GM21529 (cell line): ENCODE measurements around the gene PRKG2.
A peak's percentile ranks its signal among the peaks of the same experiment; 100 is the strongest.

Source experiments
- ATAC-seq: cut with Tn5 transposase; IDR thresholded peaks from one replicate; pipeline ENCODE4 v1.9.1; 2021; ENCODE audit not compliant: unreplicated experiment

Gene PRKG2

GRCh38 chr4:81102107-81102506 lies 112.9 kb downstream of the PRKG2 start:
- ATAC-seq, result no peak

GRCh38 chr4:81096566-81096965 lies 118.5 kb downstream of the PRKG2 start:
- no peak for ATAC-seq

- ATAC-seq, result no peak
Observed at GRCh38 chr4:81095389-81095788, 119.6 kb downstream of the PRKG2 start.

GRCh38 chr4:81093720-81094401 lies 121.2 kb downstream of the PRKG2 start:
- no peak for ATAC-seq

- no peak for ATAC-seq
Observed at GRCh38 chr4:81085979-81086378, 129.0 kb downstream of the PRKG2 start.

GRCh38 chr4:81085291-81085690 lies 129.7 kb downstream of the PRKG2 start:
- ATAC-seq, result no peak

- ATAC-seq, result no peak
Observed at GRCh38 chr4:81084634-81085033, 130.4 kb downstream of the PRKG2 start.

- ATAC-seq, result no peak
Observed at GRCh38 chr4:81084029-81084428, 131.0 kb downstream of the PRKG2 start.

GRCh38 chr4:81081156-81081555 lies 133.9 kb downstream of the PRKG2 start:
- no peak for ATAC-seq

GRCh38 chr4:81071013-81071412 lies 144.0 kb downstream of the PRKG2 start:
- no peak for ATAC-seq

GRCh38 chr4:81069706-81070331 lies 145.2 kb downstream of the PRKG2 start:
- peak; percentile 99 for ATAC-seq

GRCh38 chr4:81065446-81065845 lies 149.6 kb downstream of the PRKG2 start:
- ATAC-seq, result no peak

- no peak for ATAC-seq
Observed at GRCh38 chr4:81062001-81062400, 153.0 kb downstream of the PRKG2 start.

- ATAC-seq, result no peak
Observed at GRCh38 chr4:81061344-81061730, 153.7 kb downstream of the PRKG2 start.

- ATAC-seq, result no peak
Observed at GRCh38 chr4:81060587-81061343, 154.3 kb downstream of the PRKG2 start.

- ATAC-seq, result no peak
Observed at GRCh38 chr4:81058621-81059020, 156.4 kb downstream of the PRKG2 start.

GRCh38 chr4:81052119-81053068 lies 162.6 kb downstream of the PRKG2 start:
- ATAC-seq, result peak; percentile 99

GRCh38 chr4:81049907-81050306 lies 165.1 kb downstream of the PRKG2 start:
- no peak for ATAC-seq

- ATAC-seq, result no peak
Observed at GRCh38 chr4:81049330-81049729, 165.7 kb downstream of the PRKG2 start.

GRCh38 chr4:81042578-81043365 lies 172.2 kb downstream of the PRKG2 start:
- no peak for ATAC-seq
